HS-5 (cell line): ENCODE results near the gene SLC39A2.
"Not testable (repeated sequence)": the region's sequence is repeated elsewhere in the genome, so short reads cannot be mapped to it uniquely, and the experiment has no call there.

Experiments used
- DNase-seq: peaks from one replicate; pipeline ENCODE4 v3.0.0-alpha.2; 2012; ENCODE audit warnings: low read depth

Gene SLC39A2

GRCh38 chr14:21025371-21026273 is 26.5 kb downstream of the SLC39A2 start:
- DNase-seq, result no peak

DNA sequence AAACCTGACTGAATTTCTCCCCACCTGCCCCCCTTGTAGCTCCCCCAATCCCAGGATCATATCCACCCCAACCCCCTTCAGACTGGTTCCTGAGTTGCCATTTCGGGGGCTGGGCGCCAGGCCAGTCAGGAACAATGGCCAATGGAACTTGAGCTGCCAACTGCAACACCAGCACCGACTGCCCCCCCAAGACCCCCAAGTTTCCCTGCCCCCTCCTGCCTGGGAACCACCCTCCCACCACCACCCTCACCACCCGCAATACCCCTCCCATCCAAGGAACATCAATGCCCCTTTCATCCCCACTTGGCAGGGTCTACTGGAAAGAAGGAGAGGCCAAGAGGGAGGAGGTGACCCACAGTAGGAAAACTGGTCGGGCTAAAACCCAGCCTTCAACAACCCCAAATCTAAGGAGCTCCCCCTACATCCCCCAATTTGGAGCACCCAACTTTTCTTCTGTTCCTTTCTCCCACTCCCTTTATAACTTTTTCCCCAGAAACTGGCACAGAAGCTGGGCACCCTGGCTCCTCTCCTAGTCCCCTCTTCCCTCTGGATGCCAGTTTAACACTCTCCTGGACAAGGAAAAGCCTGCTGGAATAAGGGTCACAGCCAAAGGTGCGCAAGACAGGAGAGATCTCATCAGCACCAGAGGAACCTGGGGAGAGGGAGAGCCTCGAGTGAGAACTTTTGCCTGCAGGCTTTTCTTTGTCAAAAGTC is 27.3 kb downstream of the SLC39A2 start:
- DNase-seq, result no peak

- no peak for DNase-seq
Measured at GRCh38 chr14:21026988-21027315, 27.9 kb downstream of the SLC39A2 start.

DNA sequence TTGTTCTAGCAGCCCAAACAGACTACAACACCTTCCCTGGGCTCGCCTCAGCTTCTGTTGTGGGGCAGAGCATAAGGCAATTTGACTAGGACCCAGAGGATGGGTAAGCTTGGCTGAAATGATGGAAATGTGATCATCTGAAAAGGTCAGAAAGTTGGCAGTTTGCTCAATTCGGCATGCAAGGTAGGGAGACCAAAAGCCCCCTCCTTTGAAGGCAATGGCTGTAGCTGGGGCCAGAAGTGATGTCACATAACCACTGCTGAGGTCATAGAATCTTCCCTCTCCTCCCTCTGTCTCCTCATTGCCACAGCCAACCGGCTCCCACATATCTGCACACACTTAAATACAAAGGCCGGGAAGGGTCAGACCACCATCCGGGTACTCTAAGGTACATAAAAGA is 30.8 kb downstream of the SLC39A2 start, which contains the start of gene TPPP2:
Gene TPPP2, plus strand, starts transcription at position 301 of the 400 bp plus-strand sequence. CDS start 365 bp downstream, outside the sequence.
- no peak for DNase-seq

DNA sequence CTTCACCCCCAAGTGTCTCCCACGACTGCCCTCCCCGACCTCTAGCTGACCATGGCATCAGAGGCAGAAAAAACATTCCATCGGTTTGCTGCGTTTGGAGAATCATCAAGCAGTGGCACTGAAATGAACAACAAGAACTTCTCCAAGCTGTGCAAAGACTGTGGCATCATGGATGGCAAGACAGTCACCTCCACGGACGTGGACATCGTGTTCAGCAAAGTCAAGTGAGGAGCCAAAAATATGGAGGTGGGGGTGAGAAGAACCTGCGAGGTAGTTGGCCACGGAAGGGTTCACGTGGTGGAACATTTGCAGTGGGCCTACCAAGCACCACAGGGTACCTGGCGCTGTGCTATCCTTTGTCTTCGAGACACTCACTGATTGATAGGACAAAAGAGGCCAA is 31.4 kb downstream of the SLC39A2 start:
- DNase-seq, result no peak

DNA sequence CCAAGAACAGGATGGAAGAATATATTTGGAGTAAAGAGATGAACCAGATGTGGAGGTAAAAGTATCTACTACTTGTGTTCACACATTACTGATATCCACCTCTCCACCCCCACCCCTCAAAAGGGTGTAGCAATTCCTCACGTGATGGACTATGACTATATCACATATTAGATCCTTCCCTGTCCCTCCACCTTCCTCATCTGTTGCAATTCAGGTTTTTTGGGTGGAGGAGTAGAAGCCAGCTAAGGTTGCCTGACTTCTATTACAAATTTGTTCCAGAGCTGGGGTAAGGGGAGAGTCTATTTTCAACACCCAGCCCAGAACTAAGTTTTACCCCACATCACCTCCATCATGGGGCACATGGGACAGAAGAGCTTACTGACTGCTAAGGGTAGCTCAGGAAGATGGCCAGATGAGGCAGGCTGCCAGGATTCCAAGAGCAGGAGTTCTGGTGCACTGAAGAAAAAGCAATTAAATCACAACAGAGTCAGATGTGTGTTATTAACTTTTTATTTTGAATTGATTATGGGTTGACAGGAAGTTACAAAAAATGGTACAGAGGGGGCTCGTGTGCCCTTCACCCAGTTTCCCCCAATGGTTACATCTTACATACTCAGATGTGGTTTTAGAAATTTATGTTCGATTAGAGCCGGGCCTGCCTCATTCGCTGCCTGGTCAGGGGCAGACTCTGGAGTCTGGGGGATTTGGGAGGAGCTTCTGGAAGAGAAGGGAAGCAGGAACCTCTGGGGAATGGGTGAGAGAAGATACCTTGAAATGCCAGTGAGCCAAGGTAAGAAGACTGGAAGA is 33.4 kb downstream of the SLC39A2 start:
- no peak for DNase-seq

DNA sequence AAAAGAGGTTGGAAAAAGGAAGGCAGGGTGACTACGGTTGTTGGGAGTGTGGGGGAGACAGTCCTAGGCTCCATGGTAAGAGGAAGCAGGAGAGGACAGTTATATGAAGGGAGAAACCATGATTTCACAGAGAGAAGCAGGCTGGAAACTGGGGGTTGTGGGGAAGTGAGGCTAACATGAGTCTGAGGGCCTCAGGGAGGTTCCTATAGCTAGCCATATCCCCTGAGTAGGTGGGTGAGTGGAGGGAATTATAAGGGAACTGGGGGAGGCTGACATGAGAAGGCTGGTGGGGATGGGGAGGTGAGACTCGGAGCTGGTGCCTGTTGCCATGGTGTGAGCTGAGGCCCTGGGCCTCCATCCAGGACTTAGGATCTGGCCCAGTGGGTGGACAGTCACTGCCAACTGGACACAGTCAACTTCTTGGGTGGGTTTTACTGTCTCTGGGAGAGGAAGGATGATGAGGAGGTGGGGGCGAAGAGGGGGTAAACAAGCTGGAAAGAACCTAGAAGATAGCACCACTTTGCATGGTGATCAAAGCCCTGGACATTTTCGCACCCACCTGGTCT is 34.1 kb downstream of the SLC39A2 start:
- DNase-seq, result no peak

GRCh38 chr14:21034707-21035106 is 35.6 kb downstream of the SLC39A2 start, which contains the start of gene RNASE13:
Gene RNASE13, minus strand, starts transcription at chr14:21034807. Its CDS starts 519 bp downstream, at chr14:21034288.
- DNase-seq, result no peak

- DNase-seq, result no peak
Measured at GRCh38 chr14:21036751-21037150, 37.7 kb downstream of the SLC39A2 start.

GRCh38 chr14:21037156-21037555 is 38.1 kb downstream of the SLC39A2 start:
- DNase-seq, result no peak

DNA sequence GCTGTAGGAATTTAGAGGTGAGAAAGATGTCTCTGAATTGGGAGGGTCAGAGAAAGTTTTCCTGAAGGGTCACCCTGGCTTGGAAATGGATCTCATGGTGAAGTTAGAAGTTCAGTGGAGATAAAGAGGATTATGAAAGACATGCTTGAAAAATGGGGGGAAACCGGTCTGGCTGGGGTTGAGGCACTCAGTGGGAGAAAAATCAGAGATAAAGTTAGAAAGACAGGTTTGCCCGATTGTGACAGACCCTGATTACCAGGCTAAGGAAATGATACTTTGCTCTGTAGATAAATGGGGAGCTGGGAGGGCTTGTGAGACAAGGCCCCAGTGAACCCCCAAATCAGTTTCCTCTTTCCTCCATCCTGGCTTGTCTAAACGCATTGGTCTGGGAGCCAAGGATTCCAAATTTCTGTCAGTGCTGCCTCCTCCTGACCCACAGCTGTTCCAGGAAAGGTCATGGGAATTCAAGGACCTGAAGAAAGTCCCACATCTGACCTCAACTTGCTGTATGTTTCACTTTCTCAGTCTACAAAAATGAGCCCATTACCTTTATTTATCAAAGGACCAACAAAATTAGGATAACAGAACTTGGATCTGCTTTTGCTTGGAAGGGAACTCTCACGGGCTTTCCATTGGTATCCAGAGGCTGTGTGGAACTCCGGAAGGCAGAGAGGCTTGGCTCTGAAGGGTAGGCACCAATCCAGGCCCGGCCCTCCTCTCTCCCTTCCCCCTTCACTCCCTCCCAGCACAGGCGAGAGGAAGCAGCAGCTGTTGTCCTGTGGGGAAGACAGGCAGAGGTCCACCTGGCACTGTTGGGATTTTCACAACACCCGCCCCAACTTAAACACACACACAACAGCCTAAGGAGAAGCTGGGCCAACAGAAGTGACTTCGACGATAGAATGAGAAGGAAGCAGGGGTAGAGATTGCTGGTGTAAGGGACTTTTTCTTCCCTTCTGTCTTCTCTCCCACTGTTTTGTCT is 39.6 kb downstream of the SLC39A2 start:
- DNase-seq, result no peak

GRCh38 chr14:21039585-21040369 is 40.7 kb downstream of the SLC39A2 start:
- no peak for DNase-seq

DNA sequence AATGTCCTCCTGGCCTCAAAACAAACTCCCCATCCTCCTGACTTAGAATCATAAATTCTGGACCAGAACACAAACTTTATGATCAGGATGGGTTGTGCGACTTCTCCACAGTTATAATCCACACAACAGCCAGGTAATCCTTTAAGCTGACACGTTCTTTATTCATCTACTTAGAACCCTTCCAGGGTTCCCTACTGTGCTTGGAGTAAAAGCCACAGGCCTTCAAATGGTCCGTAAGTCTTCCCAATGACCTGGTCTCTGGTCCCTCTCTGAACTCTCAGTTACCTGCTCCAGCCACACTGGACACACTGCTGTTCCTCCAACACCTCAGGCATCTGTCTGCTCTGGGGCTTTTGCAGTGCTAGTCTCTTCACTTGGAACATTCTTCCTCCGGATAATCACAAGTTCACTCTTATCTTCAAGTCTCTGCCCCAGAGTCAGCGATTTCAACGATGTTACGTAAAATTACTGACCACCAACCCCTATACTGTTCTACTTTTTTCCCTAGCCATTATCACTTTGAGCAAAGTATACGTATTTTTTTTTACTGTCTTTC is 41.4 kb downstream of the SLC39A2 start:
- no peak for DNase-seq

DNA sequence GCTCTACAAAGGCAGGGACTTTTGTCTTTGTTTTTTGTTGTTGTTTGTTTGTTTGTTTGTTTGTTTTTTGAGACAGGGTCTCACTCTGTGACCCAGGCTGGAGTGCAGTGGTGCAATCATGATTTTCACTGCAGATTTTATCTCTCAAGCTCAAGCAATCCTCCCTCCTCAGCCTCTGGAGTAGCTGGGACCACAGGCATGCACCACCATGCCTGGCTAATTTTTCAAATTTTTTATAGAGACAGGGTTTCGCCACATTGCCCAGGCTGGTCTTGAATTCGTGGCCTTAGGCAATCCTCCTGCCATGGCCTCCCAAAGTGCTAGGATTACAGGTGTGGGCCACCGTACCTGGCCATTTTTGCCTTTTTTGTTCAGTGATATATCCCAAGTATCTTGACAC is 41.8 kb downstream of the SLC39A2 start:
- not testable (repeated sequence) for DNase-seq

GRCh38 chr14:21041676-21042433 is 42.8 kb downstream of the SLC39A2 start, which contains the start of gene RNASE7:
Gene RNASE7, plus strand, starts transcription at chr14:21042362. Its CDS starts 631 bp downstream, at chr14:21042993.
- no peak for DNase-seq

GRCh38 chr14:21042918-21043317 is 43.8 kb downstream of the SLC39A2 start:
- DNase-seq, result no peak

- no peak for DNase-seq
Measured at GRCh38 chr14:21043387-21043973, 44.4 kb downstream of the SLC39A2 start.

- DNase-seq, result no peak
Measured at GRCh38 chr14:21043974-21044618, 45.0 kb downstream of the SLC39A2 start.
